ENCODE data around the gene PCCA.
"Not testable (repeated sequence)": the region's sequence is repeated elsewhere in the genome, so short reads cannot be mapped to it uniquely, and the experiment has no call there.

The PCCA gene

GRCh38 chr13:100214886-100215285 lies 126.0 kb downstream of the PCCA start:
- Mint-ChIP-seq H3K36me3 (peaks cover 26% of the 10 kb centered on the region), H3K9me3 (no peaks in the 10 kb centered on the region), H3K27ac (no peak overlapping the region), H3K4me1 (no peaks in the 10 kb centered on the region), H3K27me3 (no peaks in the 10 kb centered on the region), H3K4me3 (no peak overlapping the region)

DNA sequence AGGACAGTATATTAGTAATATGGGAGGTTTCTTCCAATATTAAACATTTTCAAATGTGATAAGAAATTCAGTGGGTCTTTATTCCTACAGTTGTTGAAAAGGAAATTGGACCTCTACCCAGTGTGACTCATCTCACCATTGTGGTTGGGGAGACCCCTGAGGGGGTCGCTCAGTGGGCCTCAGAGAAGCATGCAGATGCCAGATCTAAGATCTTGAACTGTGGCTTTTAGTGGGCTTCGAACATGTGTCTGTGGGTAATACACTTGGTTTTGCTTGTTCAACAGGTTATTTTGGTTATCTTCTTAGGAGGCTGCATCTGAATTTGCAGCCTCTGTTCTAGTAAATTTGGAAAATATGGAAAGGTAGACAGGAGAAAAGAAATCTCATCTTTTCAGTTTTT lies 132.3 kb downstream of the PCCA start:
- no peaks in the 10 kb centered on the region for H3K27me3 Mint-ChIP-seq
- no peaks in the 10 kb centered on the region for H3K4me1 Mint-ChIP-seq
- no peak overlapping the region for H3K4me3 Mint-ChIP-seq
- H3K27ac Mint-ChIP-seq = no peak overlapping the region
- H3K36me3 Mint-ChIP-seq = peaks cover 2% of the 10 kb centered on the region
- H3K9me3 Mint-ChIP-seq = no peaks in the 10 kb centered on the region

GRCh38 chr13:100223966-100224530 lies 135.2 kb downstream of the PCCA start:
- H3K9me3 Mint-ChIP-seq, H3K4me3 Mint-ChIP-seq, H3K27me3 Mint-ChIP-seq, H3K4me1 Mint-ChIP-seq, H3K36me3 Mint-ChIP-seq, H3K27ac Mint-ChIP-seq: not testable (repeated sequence)

DNA sequence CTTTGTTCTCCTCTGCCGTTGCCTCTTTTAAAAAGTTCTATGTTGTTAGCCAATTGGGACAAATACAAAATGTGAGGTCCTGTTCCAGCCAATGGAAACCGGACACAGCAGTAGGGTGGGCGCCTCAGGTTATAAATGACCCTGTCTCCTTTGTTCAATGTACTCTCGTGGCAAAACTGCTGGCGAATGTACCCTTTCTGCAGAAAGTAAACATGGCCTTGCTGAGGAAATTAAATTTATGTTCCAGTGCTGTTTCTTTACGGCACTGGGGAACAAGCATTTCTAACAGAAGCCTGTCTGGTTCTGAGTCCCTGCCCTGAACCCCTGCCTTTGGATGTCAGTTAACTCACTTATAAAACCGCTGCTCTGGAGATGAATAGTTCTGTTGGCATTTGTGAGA lies 140.7 kb downstream of the PCCA start:
- no peak overlapping the region for H3K4me3 Mint-ChIP-seq
- no peaks in the 10 kb centered on the region for H3K4me1 Mint-ChIP-seq
- H3K9me3 Mint-ChIP-seq = no peaks in the 10 kb centered on the region
- H3K36me3 Mint-ChIP-seq = no peaks in the 10 kb centered on the region
- no peak overlapping the region for H3K27ac Mint-ChIP-seq
- no peaks in the 10 kb centered on the region for H3K27me3 Mint-ChIP-seq

DNA sequence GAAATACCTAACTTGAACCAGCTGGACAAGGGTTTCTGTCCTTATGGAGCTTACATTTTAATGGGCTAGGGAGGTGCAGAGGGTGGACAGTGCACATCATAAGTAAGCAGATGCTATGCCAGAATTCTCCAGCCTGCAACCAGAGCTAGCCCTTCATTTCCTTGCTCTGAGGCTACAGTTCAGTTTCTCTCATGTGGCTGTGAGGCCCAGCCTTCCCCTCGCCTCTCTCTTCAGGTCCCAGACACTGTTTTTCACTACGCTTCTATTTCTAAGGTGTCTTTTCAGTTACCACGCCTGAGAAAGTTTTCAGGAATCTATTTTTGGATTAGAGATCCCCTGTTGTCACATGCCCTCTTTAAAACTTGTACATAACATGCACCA lies 141.9 kb downstream of the PCCA start:
- Mint-ChIP-seq H3K9me3 (no peaks in the 10 kb centered on the region), H3K27me3 (no peaks in the 10 kb centered on the region), H3K36me3 (no peaks in the 10 kb centered on the region)

GRCh38 chr13:100231176-100231575 lies 142.3 kb downstream of the PCCA start:
- H3K4me1 Mint-ChIP-seq = peaks cover 4% of the 10 kb centered on the region
- peaks cover 2% of the 10 kb centered on the region for H3K36me3 Mint-ChIP-seq
- H3K4me3 Mint-ChIP-seq = no peak overlapping the region
- no peaks in the 10 kb centered on the region for H3K27me3 Mint-ChIP-seq
- H3K27ac Mint-ChIP-seq = no peak overlapping the region
- H3K9me3 Mint-ChIP-seq = no peaks in the 10 kb centered on the region

More for the DNA sequence above, 141.9 kb downstream of the PCCA start:
- Mint-ChIP-seq H3K27ac (no peak overlapping the region), H3K4me3 (no peak overlapping the region), H3K4me1 (peaks cover 4% of the 10 kb centered on the region)

DNA sequence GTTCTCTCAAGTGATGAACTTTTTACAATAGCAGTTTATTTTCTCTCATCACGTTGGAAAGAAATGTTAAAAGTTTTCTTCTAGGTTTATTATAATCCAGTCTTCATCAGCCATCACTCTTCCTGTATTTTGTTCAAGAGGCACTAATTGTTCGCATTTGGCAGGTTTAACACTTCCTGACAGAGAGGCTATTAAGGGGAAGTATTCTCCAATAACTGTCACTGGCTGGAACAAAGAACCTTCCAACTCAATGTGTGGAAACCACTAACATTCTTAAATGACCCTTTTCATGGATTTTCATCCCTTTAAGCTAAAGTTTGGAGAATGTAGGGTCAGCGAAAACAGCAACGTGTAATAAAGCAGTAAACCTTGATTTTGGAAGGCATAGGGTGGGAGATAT lies 145.1 kb downstream of the PCCA start:
- H3K36me3 Mint-ChIP-seq = peaks cover 7% of the 10 kb centered on the region
- H3K27me3 Mint-ChIP-seq = no peaks in the 10 kb centered on the region
- H3K9me3 Mint-ChIP-seq = no peaks in the 10 kb centered on the region
- peaks cover 4% of the 10 kb centered on the region for H3K4me1 Mint-ChIP-seq
- H3K4me3 Mint-ChIP-seq = no peak overlapping the region
- no peak overlapping the region for H3K27ac Mint-ChIP-seq

DNA sequence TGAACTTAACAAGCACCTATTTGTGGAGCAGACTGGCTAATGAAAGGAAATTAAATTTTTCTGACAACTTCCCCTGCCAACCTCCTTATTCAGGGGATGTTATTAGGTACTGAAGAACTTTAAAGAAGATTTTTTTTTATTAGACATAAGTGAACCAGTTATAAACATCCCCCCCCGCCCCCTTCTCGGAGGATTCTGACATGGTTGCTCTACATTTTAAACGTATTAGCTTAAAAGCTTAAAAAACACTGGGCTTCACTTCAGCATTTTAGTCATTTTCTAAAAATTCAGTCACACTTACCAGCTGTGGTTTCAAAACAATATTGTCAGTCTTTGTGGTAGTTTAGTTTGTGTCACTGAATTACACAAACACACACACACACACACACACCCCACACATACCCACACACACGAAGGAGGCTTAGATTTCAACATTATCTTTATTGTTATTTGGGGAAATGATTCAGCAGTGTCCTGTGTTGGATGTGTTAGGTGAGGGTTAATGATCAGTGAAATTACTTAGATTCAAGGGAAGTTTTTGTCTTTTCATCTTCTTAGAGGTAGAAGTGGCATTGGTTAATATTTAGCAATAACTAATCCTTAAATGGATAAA lies 145.7 kb downstream of the PCCA start:
- no peaks in the 10 kb centered on the region for H3K27me3 Mint-ChIP-seq
- H3K4me1 Mint-ChIP-seq = peaks cover 4% of the 10 kb centered on the region
- H3K36me3 Mint-ChIP-seq = peaks cover 7% of the 10 kb centered on the region
- no peak overlapping the region for H3K4me3 Mint-ChIP-seq
- no peaks in the 10 kb centered on the region for H3K9me3 Mint-ChIP-seq
- no peak overlapping the region for H3K27ac Mint-ChIP-seq

DNA sequence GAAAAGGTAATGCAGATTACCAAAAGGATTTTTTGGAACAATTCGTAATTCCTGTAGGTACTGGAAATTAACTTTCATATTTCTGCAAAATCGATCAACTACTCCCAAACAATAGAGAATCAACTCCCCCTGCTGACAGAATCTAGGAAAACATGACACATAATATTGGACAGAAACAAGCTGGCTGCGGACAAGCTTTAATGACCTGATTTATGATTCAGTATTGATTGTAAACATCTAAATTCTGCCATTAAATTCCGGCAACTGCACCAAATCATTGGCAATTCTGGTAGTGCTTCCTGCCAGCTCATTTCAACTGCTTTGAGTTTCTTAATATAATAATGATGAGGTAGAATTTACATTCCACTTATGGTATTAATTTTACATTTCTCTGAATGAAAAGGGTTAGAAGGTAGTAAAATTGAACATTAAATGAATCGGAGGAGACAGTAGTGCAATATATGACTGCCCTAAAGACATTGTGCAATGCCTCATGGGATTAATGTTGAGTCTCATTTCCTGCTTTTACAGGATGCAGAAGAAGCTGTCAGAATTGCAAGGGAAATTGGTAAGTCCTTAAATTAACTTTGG lies 146.5 kb downstream of the PCCA start:
- peaks cover 4% of the 10 kb centered on the region for H3K4me1 Mint-ChIP-seq
- H3K36me3 Mint-ChIP-seq = peaks cover 7% of the 10 kb centered on the region
- no peak overlapping the region for H3K27ac Mint-ChIP-seq
- no peaks in the 10 kb centered on the region for H3K27me3 Mint-ChIP-seq
- no peaks in the 10 kb centered on the region for H3K9me3 Mint-ChIP-seq
- no peak overlapping the region for H3K4me3 Mint-ChIP-seq

- peaks cover 8% of the 10 kb centered on the region for H3K36me3 Mint-ChIP-seq
- no peaks in the 10 kb centered on the region for H3K9me3 Mint-ChIP-seq
- H3K27ac Mint-ChIP-seq = no peak overlapping the region
- no peak overlapping the region for H3K4me3 Mint-ChIP-seq
- peaks cover 3% of the 10 kb centered on the region for H3K4me1 Mint-ChIP-seq
- no peaks in the 10 kb centered on the region for H3K27me3 Mint-ChIP-seq
These were observed 151.4 kb downstream of the PCCA start for GRCh38 chr13:100240109-100240779.

GRCh38 chr13:100244431-100244830 lies 155.5 kb downstream of the PCCA start:
- Mint-ChIP-seq H3K4me1 (no peaks in the 10 kb centered on the region), H3K27me3 (no peaks in the 10 kb centered on the region), H3K4me3 (no peak overlapping the region), H3K36me3 (peaks cover 9% of the 10 kb centered on the region), H3K9me3 (no peaks in the 10 kb centered on the region), H3K27ac (no peak overlapping the region)

DNA sequence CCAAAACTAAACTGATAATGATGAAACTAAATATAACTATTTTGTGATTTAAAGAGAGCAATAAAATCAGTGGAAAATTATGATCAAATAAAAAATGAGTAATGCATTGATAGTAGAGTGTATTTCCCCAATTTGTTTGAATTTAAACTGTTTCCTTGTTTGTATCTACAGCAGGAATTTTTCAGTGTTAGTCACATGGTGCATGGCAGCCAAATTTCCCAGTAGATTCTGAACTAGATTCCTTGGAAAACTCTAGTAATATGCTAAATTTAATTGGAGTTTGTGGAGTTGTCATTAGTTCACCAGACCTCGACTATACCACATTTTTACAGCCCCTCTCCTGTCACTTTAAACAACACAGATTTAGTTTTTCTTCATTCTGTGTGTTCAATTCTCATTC lies 156.2 kb downstream of the PCCA start:
- no peaks in the 10 kb centered on the region for H3K27me3 Mint-ChIP-seq
- no peaks in the 10 kb centered on the region for H3K9me3 Mint-ChIP-seq
- no peak overlapping the region for H3K27ac Mint-ChIP-seq
- no peaks in the 10 kb centered on the region for H3K4me1 Mint-ChIP-seq
- H3K36me3 Mint-ChIP-seq = peaks cover 10% of the 10 kb centered on the region
- no peak overlapping the region for H3K4me3 Mint-ChIP-seq

GRCh38 chr13:100247937-100248336 lies 159.0 kb downstream of the PCCA start:
- H3K27me3 Mint-ChIP-seq = no peaks in the 10 kb centered on the region
- peaks cover 15% of the 10 kb centered on the region for H3K36me3 Mint-ChIP-seq
- no peak overlapping the region for H3K27ac Mint-ChIP-seq
- no peaks in the 10 kb centered on the region for H3K4me1 Mint-ChIP-seq
- H3K4me3 Mint-ChIP-seq = no peak overlapping the region
- no peaks in the 10 kb centered on the region for H3K9me3 Mint-ChIP-seq

GRCh38 chr13:100254002-100254401 lies 165.1 kb downstream of the PCCA start:
- Mint-ChIP-seq H3K27me3 (no peaks in the 10 kb centered on the region), H3K4me3 (no peak overlapping the region), H3K9me3 (no peaks in the 10 kb centered on the region), H3K36me3 (peaks cover 14% of the 10 kb centered on the region), H3K27ac (no peak overlapping the region), H3K4me1 (no peaks in the 10 kb centered on the region)

- peaks cover 13% of the 10 kb centered on the region for H3K36me3 Mint-ChIP-seq
- no peak overlapping the region for H3K27ac Mint-ChIP-seq
- H3K4me3 Mint-ChIP-seq = no peak overlapping the region
- H3K27me3 Mint-ChIP-seq = no peaks in the 10 kb centered on the region
- no peaks in the 10 kb centered on the region for H3K9me3 Mint-ChIP-seq
- no peaks in the 10 kb centered on the region for H3K4me1 Mint-ChIP-seq
These were observed 173.5 kb downstream of the PCCA start for GRCh38 chr13:100262404-100262803.

- H3K4me3 Mint-ChIP-seq = no peak overlapping the region
- H3K27me3 Mint-ChIP-seq = no peaks in the 10 kb centered on the region
- no peaks in the 10 kb centered on the region for H3K4me1 Mint-ChIP-seq
- H3K9me3 Mint-ChIP-seq = no peaks in the 10 kb centered on the region
- peaks cover 13% of the 10 kb centered on the region for H3K36me3 Mint-ChIP-seq
- no peak overlapping the region for H3K27ac Mint-ChIP-seq
These were observed 177.1 kb downstream of the PCCA start for GRCh38 chr13:100266026-100266425.

Data from activated naive CD4-positive, alpha-beta T cell treated with anti-CD3 and anti-CD28 coated beads, Interleukin-2, amount 50 U/mL, for 24 hours (primary cell).